ENCODE data around the gene CYB5R4. TPM values are rescaled to one million over a fixed set of nuclear protein-coding genes. Genes with fewer than 3 reads are reported as not detected.

CYB5R4 gene
- total RNA-seq, 1 experiment from 2014 or later, result 23.8 TPM

GRCh38 chr6:83867527-83868161, 8.2 kb downstream of the CYB5R4 start:
- Histone ChIP-seq H3K27me3 (replicated peaks; ENCODE audit: insufficient read depth, low read depth, low read length, poor library complexity) (no peaks in the 10 kb centered on the region), H3K4me3 (ENCODE audit: low read depth, low read length, poor library complexity, severe bottlenecking) (no peak overlapping the region), H3K9me3 (ENCODE audit: low read depth, low read length, poor library complexity, severe bottlenecking) (peaks cover 9% of the 10 kb centered on the region), H3K36me3 (ENCODE audit: insufficient read depth, low read length, poor library complexity, severe bottlenecking) (peaks cover 16% of the 10 kb centered on the region), H3K27ac (ENCODE audit: low read depth, low read length, poor library complexity, severe bottlenecking) (no peak overlapping the region), H3K4me1 (ENCODE audit: insufficient read depth, low read length, poor library complexity, severe bottlenecking) (no peaks in the 10 kb centered on the region)
- DNase-seq (ENCODE audit: low spot score), result peak; percentile 60
- no peak for TF ChIP-seq CTCF (conservative IDR thresholded peaks at IDR 0.05; ENCODE audit: low read depth, low read length)
- TF ChIP-seq EZH2 (IDR thresholded peaks at IDR 0.05; ENCODE audit: borderline replicate concordance, low read depth, low read length, poor library complexity, severe bottlenecking), result no peak
- POLR2A ChIA-PET (ENCODE audit: low non-redundant PET), result no interaction called here
- no TSS peak for BruUV-seq (replicated peaks)
- intact Hi-C loops (cut with micrococcal nuclease; ENCODE audit: unreplicated experiment), result loop anchor here (10.0 kb wide), 1 partner anchor 907 kb away; no protein-coding TSS in a partner anchor
- CTCF ChIA-PET, result no interaction called here

- peaks cover 9% of the 10 kb centered on the region for H3K9me3 ChIP-seq (ENCODE audit: low read depth, low read length, poor library complexity, severe bottlenecking)
- TF ChIP-seq EZH2 (IDR thresholded peaks at IDR 0.05; ENCODE audit: borderline replicate concordance, low read depth, low read length, poor library complexity, severe bottlenecking) (no peak), CTCF (conservative IDR thresholded peaks at IDR 0.05; ENCODE audit: low read depth, low read length) (no peak)
- H3K4me3 ChIP-seq (ENCODE audit: low read depth, low read length, poor library complexity, severe bottlenecking), result no peak overlapping the region
- intact Hi-C loops (cut with micrococcal nuclease; ENCODE audit: unreplicated experiment), result loop anchor here (10.0 kb wide), 1 partner anchor 906 kb away; no protein-coding TSS in a partner anchor
- H3K27me3 ChIP-seq (replicated peaks; ENCODE audit: insufficient read depth, low read depth, low read length, poor library complexity), result no peaks in the 10 kb centered on the region
- H3K4me1 ChIP-seq (ENCODE audit: insufficient read depth, low read length, poor library complexity, severe bottlenecking), result no peaks in the 10 kb centered on the region
- CTCF ChIA-PET, result no interaction called here
- BruUV-seq (replicated peaks), result no TSS peak
- peak; percentile 10 for DNase-seq (ENCODE audit: low spot score)
- H3K36me3 ChIP-seq (ENCODE audit: insufficient read depth, low read length, poor library complexity, severe bottlenecking), result peaks cover 16% of the 10 kb centered on the region
- H3K27ac ChIP-seq (ENCODE audit: low read depth, low read length, poor library complexity, severe bottlenecking), result no peak overlapping the region
- POLR2A ChIA-PET (ENCODE audit: low non-redundant PET), result no interaction called here
These were observed 9.2 kb downstream of the CYB5R4 start for GRCh38 chr6:83868639-83869038.

- no peak overlapping the region for H3K27ac ChIP-seq (ENCODE audit: low read depth, low read length, poor library complexity, severe bottlenecking)
- BruUV-seq (replicated peaks), result no TSS peak
- TF ChIP-seq EZH2 (IDR thresholded peaks at IDR 0.05; ENCODE audit: borderline replicate concordance, low read depth, low read length, poor library complexity, severe bottlenecking) (no peak), CTCF (conservative IDR thresholded peaks at IDR 0.05; ENCODE audit: low read depth, low read length) (no peak)
- ChIA-PET POLR2A (ENCODE audit: low non-redundant PET) (no interaction called here), CTCF (no interaction called here)
- peaks cover 12% of the 10 kb centered on the region for H3K36me3 ChIP-seq (ENCODE audit: insufficient read depth, low read length, poor library complexity, severe bottlenecking)
- no peaks in the 10 kb centered on the region for H3K27me3 ChIP-seq (replicated peaks; ENCODE audit: insufficient read depth, low read depth, low read length, poor library complexity)
- DNase-seq (ENCODE audit: low spot score), result no peak
- H3K4me3 ChIP-seq (ENCODE audit: low read depth, low read length, poor library complexity, severe bottlenecking), result no peak overlapping the region
- intact Hi-C loops (cut with micrococcal nuclease; ENCODE audit: unreplicated experiment), result no loop called here
- no peaks in the 10 kb centered on the region for H3K4me1 ChIP-seq (ENCODE audit: insufficient read depth, low read length, poor library complexity, severe bottlenecking)
- peaks cover 9% of the 10 kb centered on the region for H3K9me3 ChIP-seq (ENCODE audit: low read depth, low read length, poor library complexity, severe bottlenecking)
These were observed 11.2 kb downstream of the CYB5R4 start for GRCh38 chr6:83870649-83871048.
